ENCODE measurements around the gene COG2. TPM values are rescaled to one million over a fixed set of nuclear protein-coding genes. Genes with fewer than 3 reads are reported as not detected.

Gene COG2
- total and polyA plus RNA-seq, 2 of the 8 experiments (the other 6 are each of a cell fraction or from before 2014, with no cell fraction given), result 10.3 to 36.7 TPM

- H3K4me3 ChIP-seq (ENCODE audit: extremely low read depth in 1 of 4, insufficient read depth in 2 of 4, low read depth in 3 of 4, low read length in 4 of 4), result no peak overlapping the region
- DNase-seq (ENCODE audit: low read depth in 1 of 2, low spot score in 2 of 2) (no peak), FAIRE-seq (no peak)
- H3K36me3 ChIP-seq (ENCODE audit: control insufficient read depth in 2 of 4, insufficient read depth in 4 of 4, low read length in 3 of 4), result peaks cover 3 to 54% (median 43%) of the 10 kb centered on the region in 4 experiments; a peak in 7 of 8 replicates
- H2BK120ac ChIP-seq (replicated peaks; ENCODE audit: low read depth, low read length), result no peak overlapping the region
- no peaks in the 10 kb centered on the region for H3K4me1 ChIP-seq (replicated peaks in 1 of 4; ENCODE audit: control insufficient read depth in 3 of 4, insufficient read depth in 4 of 4, low read length in 3 of 4)
- no peaks in the 10 kb centered on the region for H3K27me3 ChIP-seq (replicated peaks in 1 of 4; ENCODE audit: control insufficient read depth in 3 of 4, extremely low read depth in 1 of 4, insufficient read depth in 3 of 4, low read length in 3 of 4)
- H3K14ac ChIP-seq (ENCODE audit: insufficient read length), result no peak overlapping the region
- H3K18ac ChIP-seq (ENCODE audit: extremely low read depth, low read length), result no peak overlapping the region
- H2AFZ ChIP-seq (ENCODE audit: low read length), result no peak overlapping the region
- H4K91ac ChIP-seq (replicated peaks; ENCODE audit: insufficient read length, low read length), result no peak overlapping the region
- 90% methylated on average over 1 of the region's 1 CpG; no CpG with 5 or more reads in 1 of the 2 experiments for WGBS, 2 experiments (ENCODE audit: extremely low coverage in 1 of 2, insufficient coverage in 1 of 2, insufficient read length in 1 of 2, insufficient replicate concordance in 2 of 2, low coverage in 1 of 2, low lambda C conversion rate in 2 of 2, missing lambda C conversion rate in 1 of 2)
- no peak overlapping the region for H3K4me2 ChIP-seq (ENCODE audit: insufficient read depth in 1 of 2, low read depth in 2 of 2, low read length in 2 of 2)
- no peak overlapping the region for H2BK5ac ChIP-seq (ENCODE audit: low read depth, low read length)
- no peak overlapping the region for H2BK12ac ChIP-seq (ENCODE audit: low read depth, low read length)
- H3K9ac ChIP-seq (replicated peaks in 1 of 4; ENCODE audit: extremely low read depth in 1 of 4, low read depth in 3 of 4, low read length in 3 of 4), result no peak overlapping the region
- H4K8ac ChIP-seq (ENCODE audit: extremely low read depth, insufficient read depth, low read length), result no peak overlapping the region
- H3K56ac ChIP-seq (replicated peaks; ENCODE audit: insufficient read length, low read depth, low read length), result no peak overlapping the region
- no peaks in the 10 kb centered on the region for H3K9me3 ChIP-seq (ENCODE audit: insufficient read depth in 2 of 2, low read depth in 1 of 2, low read length in 1 of 2)
- no peaks in the 10 kb centered on the region; the same call in 1 of the 2 replicates for H3K79me1 ChIP-seq (ENCODE audit: low read depth, low read length)
- no peak overlapping the region for H3K23ac ChIP-seq (ENCODE audit: insufficient read length)
- H2AK5ac ChIP-seq (ENCODE audit: low read depth, low read length), result no peak overlapping the region
- H2BK20ac ChIP-seq (ENCODE audit: low read length), result no peak overlapping the region
- no peak overlapping the region for H3K4ac ChIP-seq (replicated peaks; ENCODE audit: insufficient read length, low read depth, low read length)
- peaks cover 0 to 2% of the 10 kb centered on the region in 2 experiments for H4K20me1 ChIP-seq (replicated peaks in 1 of 2; ENCODE audit: control insufficient read depth in 1 of 2, insufficient read depth in 2 of 2, low read length in 2 of 2)
- TF ChIP-seq TAF7 (optimal IDR thresholded peaks at IDR 0.05; ENCODE audit: borderline replicate concordance, low read depth, low read length) (no peak), CHD1 (IDR thresholded peaks at IDR 0.05; ENCODE audit: low read depth, low read length) (no peak), SUZ12 (IDR thresholded peaks at IDR 0.05; ENCODE audit: low read length) (no peak), GTF2F1 (IDR thresholded peaks at IDR 0.05; ENCODE audit: borderline replicate concordance, low read depth, low read length) (no peak), PHF8 (conservative IDR thresholded peaks at IDR 0.05; ENCODE audit: low read depth, low read length) (no peak), FOSL1 (IDR thresholded peaks at IDR 0.05; ENCODE audit: insufficient read depth, low read depth, low read length) (no peak), CTCF (IDR thresholded peaks at IDR 0.05; ENCODE audit: control extremely low read depth in 1 of 3, insufficient read depth in 1 of 3, low read depth in 1 of 3, low read length in 3 of 3) (no peak), RBBP5 (IDR thresholded peaks at IDR 0.05; ENCODE audit: borderline replicate concordance, low read depth, low read length) (no peak), CTBP2 (IDR thresholded peaks at IDR 0.05; ENCODE audit: borderline replicate concordance, insufficient read depth, insufficient read length, low read length) (no peak), SIRT6 (IDR thresholded peaks at IDR 0.05; ENCODE audit: low read length) (no peak), TEAD4 (IDR thresholded peaks at IDR 0.05; ENCODE audit: low read depth, low read length) (no peak), BRCA1 (IDR thresholded peaks at IDR 0.05; ENCODE audit: low read depth, low read length) (no peak)
- CTCF ChIA-PET (ENCODE audit: partially characterized antibody), result no interaction called here
- H3K79me2 ChIP-seq (ENCODE audit: control insufficient read depth in 1 of 2, insufficient read depth in 2 of 2, low read length in 2 of 2), result no peaks in the 10 kb centered on the region
- no peak overlapping the region for H3K27ac ChIP-seq (ENCODE audit: low read depth, low read length)
- H2BK15ac ChIP-seq (ENCODE audit: low read length), result no peak overlapping the region
- POLR2A ChIA-PET (ENCODE audit: partially characterized antibody), result no interaction called here
- no peak overlapping the region for H4K5ac ChIP-seq (ENCODE audit: insufficient read length, low read depth, low read length)
- no peaks in the 10 kb centered on the region for H3K23me2 ChIP-seq (ENCODE audit: low read depth, low read length)
Measured at GRCh38 chr1:230677200-230677599, 34.9 kb downstream of the COG2 start.

Data from H1 (cell line).